ENCODE measurements around the gene TSPYL2. TPM values are rescaled to one million over a fixed set of nuclear protein-coding genes. Genes with fewer than 3 reads are reported as not detected.

Gene TSPYL2
- total RNA-seq, 1 donor from 2014 or later, result 8.7 TPM

DNA sequence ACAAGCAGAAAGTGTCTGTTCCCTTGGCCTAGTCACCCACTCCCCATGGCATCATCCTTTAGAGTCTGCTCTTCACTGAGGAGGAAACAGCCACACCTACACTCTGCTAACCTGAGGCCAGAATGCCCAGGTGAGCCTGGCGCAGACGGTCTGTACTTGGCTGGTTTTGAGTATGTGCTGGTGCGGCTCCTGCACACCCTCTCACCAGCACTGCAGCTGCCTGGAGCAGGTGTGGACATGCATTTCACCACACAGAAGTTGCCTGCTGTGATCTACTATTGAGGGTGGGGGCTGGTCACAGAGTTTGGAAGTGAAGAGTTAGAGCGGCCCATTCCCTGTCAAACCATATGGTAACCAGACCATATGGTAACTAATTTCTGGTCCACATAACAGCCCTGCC lies 51.2 kb downstream of the TSPYL2 start:
- DNase-seq (ENCODE audit: low read depth), result peak; percentile 72
- FAIRE-seq, result no peak
- Histone ChIP-seq H3K27me3 (ENCODE audit: control insufficient read depth, insufficient read depth, low read length) (no peaks in the 10 kb centered on the region), H3K4me3 (ENCODE audit: low read depth, low read length) (no peak overlapping the region), H3K36me3 (ENCODE audit: control insufficient read depth, insufficient read depth, low read length) (no peaks in the 10 kb centered on the region)
- TF ChIP-seq, protein P1, sequence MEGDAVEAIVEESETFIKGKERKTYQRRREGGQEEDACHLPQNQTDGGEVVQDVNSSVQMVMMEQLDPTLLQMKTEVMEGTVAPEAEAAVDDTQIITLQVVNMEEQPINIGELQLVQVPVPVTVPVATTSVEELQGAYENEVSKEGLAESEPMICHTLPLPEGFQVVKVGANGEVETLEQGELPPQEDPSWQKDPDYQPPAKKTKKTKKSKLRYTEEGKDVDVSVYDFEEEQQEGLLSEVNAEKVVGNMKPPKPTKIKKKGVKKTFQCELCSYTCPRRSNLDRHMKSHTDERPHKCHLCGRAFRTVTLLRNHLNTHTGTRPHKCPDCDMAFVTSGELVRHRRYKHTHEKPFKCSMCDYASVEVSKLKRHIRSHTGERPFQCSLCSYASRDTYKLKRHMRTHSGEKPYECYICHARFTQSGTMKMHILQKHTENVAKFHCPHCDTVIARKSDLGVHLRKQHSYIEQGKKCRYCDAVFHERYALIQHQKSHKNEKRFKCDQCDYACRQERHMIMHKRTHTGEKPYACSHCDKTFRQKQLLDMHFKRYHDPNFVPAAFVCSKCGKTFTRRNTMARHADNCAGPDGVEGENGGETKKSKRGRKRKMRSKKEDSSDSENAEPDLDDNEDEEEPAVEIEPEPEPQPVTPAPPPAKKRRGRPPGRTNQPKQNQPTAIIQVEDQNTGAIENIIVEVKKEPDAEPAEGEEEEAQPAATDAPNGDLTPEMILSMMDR (IDR thresholded peaks at IDR 0.05; ENCODE audit: insufficient read depth, low read length, severe bottlenecking), result no peak

DNA sequence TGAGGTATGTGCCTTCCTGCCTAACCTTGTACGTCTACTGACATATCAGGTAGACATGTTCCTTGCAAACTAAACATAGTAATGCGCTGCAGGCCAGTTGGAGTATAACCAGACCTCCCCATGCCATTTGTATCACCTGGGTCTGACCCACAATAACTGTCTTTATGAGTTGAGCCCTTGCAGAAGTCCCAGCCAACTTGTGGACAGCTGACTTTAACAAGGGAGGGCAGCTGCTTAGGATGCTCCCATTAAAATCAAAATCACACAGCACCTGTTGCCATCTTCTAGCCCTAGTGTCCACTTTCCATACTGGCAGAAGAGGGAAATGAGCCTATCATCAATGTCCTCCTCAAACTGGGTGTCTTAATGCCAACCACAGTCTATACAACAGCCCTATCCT lies 53.4 kb downstream of the TSPYL2 start:
- H3K36me3 ChIP-seq (ENCODE audit: control insufficient read depth, insufficient read depth, low read length), result no peaks in the 10 kb centered on the region
- TF ChIP-seq, protein P1 (IDR thresholded peaks at IDR 0.05; ENCODE audit: insufficient read depth, low read length, severe bottlenecking), result no peak
- FAIRE-seq (no peak), DNase-seq (ENCODE audit: low read depth) (no peak)
- H3K27me3 ChIP-seq (ENCODE audit: control insufficient read depth, insufficient read depth, low read length), result no peaks in the 10 kb centered on the region
- no peak overlapping the region for H3K4me3 ChIP-seq (ENCODE audit: low read depth, low read length)

Other genes with a start within 250 kb of the TSPYL2 start
- not detected in 2 replicates for gene XAGE3, start 214.3 kb upstream of the TSPYL2 start, total RNA-seq
- gene FAM156B, start 185.0 kb upstream of the TSPYL2 start, total RNA-seq, result 6.8 and 7.7 TPM in 2 replicates
- 6.6 and 8.8 TPM in 2 replicates for gene FAM156A, start 123.8 kb upstream of the TSPYL2 start, total RNA-seq
- under 0.01 TPM in 1 of 2 replicates, not detected in the other for gene GPR173, start 33.6 kb upstream of the TSPYL2 start, total RNA-seq
- 4.5 and 5.5 TPM in 2 replicates for gene KANTR, start 11.8 kb downstream of the TSPYL2 start, total RNA-seq
- gene KDM5C, start 142.8 kb downstream of the TSPYL2 start, total RNA-seq, result 64.5 and 151 TPM in 2 replicates
- 3.4 and 5.9 TPM in 2 replicates for gene IQSEC2, start 199.2 kb downstream of the TSPYL2 start, total RNA-seq

Measured in bronchial epithelial cell (primary cell).